Bone marrow (tissue), 2 donors: ENCODE measurements around the gene CLCN3.
"Not testable (repeated sequence)": the region's sequence is repeated elsewhere in the genome, so short reads cannot be mapped to it uniquely, and the experiment has no call there.

Experiments
- DNase-seq, 2 donors: peaks; one replicate each; lab custom pipeline; 2025; lab: John Stamatoyannopoulos, UW

Gene CLCN3

DNA sequence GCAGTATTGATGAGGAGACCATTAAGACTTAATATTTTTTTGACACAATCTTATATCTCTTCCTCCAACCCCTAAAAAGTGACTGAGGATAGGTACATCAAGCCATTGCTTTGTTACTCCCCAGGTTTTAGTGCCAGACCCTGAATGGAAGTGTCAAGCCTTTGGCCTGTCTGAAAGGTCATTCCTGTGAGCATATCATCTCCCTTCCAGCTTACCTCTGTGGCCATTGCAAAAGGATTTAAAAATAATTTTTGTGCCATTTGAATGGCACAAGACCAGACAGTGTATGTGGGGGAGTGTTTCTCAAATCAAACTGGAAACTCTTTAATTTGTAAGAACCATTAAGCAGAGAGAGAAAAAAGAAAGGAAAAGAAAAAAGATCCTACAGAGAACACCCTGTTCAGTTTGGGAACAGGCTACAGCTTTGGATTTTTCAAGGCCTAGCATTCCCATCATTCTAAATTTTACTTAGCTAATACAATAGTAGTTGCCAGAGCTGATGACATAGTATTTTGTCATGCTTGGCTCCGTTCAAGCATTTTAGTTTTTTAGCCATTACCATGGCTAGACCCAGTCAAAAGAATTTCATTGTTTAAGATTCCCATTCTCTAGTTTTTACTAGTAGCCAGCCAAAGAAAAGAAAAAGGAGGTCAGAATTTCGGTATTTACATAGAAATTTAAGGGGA lies 87.7 kb downstream of the CLCN3 start:
- no peak for DNase-seq

DNA sequence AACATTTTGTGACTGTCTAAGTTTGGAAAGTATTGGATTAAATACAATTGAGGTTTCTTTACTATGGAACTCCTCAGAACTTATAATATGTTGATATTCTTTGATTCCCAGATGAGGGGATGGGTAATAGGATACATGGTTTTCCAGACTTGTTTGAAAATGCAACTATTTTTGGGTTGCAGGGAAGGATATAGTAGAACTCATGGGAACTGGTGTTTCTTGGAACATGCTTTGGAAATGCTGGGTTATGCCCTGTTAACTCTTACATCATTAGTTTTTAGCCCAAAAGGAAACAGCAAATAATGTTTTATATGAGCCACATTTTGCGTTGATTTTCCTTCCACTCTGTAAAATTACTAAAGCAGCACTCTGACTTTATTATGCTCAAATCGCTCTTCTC lies 95.4 kb downstream of the CLCN3 start:
- DNase-seq = no peak

DNA sequence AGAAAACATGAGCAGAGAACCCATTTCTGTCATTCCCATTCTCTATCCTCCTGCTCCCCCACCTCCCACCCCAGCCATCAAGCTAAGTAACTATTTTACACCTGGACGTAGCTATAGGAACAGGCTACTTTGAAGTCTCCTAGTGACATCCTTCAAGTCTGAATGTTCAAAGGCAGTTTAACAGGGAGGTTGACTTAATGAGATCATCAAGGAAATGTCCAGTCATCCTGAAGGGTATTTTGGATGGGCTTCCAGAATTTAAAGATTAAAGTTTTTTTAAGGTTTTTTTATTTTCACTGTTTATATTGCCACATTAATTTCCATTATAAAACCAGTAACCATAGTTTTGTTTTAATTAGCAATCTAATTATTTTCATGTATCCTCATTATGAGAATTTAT lies 96.3 kb downstream of the CLCN3 start:
- DNase-seq = no peak

DNA sequence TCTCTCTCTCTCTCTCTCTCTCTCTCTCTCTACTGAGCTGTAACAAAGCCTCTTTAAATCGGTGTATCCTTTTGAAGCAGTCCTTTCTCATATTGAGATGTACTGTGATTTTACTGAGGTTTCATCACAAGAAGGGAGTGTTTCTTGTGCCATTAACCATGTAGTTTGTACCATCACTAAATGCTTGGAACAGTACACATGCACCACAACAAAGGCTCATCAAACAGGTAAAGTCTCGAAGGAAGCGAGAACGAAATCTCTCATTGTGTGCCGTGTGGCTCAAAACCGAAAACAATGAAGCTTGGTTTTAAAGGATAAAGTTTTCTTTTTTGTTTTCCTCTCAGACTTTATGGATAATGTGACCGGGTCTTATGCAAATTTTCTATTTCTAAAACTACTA lies 100.2 kb downstream of the CLCN3 start:
- DNase-seq = no peak

DNA sequence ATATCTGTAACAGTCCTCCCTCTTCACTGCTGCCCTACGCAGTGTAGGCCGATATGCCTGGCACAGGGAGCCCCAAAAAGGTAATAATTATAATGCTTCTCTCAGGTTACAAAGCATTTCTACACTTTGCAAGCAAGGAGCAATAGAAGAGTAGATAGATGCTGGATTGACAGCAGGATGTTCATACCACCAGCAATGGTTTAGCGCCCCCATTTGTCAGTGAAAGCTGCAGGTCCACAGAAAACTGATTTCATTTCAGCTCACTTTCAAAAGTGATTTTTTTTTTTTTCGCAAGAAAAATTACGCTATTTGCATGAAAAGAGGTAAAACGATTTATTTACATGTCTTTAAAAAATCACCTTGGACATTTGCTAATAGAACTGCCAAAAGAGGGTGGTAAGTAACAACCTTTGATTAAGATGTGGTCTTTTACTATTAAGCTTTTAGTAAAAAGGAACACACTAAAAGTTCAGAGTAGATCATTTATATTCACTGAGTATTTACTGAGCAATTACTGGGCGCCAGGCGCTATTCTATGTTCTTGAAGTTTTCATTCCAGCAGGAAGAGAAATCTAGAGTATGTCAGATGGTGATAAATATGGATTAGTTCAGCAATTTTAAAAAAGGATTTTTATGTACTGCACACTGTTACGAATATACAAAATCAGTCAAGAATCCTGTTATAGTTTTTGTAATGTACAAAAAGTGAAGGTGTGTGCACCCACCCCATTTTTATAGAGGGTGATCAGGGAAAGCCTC lies 103.0 kb downstream of the CLCN3 start:
- DNase-seq = no peak

DNA sequence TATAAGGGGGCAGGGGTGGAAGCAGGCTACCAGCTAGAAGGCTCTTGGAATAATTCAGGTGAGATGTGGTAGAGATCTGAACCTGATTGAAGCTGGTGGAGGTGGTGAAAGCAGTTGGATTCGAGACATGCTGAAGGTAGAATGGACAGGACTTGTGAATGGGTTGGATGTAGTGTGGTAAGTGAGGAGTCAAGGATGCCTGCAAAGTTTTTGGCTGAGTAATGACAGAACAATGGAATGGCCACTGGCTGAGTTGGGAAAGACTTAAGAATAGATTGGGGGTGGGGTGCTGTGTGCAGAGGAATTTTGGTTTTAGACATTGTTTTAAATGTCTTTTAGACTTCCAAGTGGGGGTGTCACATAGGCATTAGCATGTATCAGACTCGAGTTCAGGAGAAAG lies 103.9 kb downstream of the CLCN3 start:
- DNase-seq = no peak

DNA sequence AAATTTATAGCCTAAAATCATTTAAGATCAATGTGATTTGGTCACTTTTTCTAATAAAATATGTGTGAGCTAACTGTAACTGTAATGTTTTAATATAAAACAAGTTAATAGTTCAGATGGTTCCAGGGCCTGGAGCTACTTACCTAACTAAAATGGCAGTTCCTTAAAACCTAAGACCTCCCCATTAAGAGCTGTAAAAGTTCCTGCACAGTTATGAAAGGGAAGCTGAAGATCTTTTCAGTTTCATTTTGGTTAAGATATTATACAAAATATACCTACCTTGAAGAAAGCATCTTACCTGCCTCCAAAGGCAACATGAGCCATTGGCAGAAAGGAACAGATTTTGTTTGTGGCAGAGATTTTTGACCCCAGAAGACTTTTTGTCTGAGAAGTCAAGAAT lies 107.2 kb downstream of the CLCN3 start:
- DNase-seq = no peak

DNA sequence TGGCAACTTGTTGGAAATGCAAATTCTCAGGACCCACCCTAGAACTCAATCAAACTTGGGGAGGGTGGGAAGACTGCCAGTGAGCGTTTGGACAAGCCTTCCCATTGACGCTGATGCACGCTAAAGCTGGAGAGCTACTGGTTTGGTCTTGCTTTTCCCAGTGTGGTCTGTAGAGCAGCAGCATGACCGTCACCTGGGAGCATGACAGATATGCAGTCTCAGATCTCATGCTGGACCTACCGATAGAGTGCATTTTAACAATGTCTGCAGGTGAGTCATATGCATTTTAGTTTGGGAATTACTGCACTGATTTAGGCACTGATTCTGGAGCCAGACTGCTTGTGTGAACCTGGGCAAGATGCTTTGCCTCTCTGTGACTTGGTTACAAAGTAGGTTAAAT lies 110.2 kb downstream of the CLCN3 start:
- no peak for DNase-seq

DNA sequence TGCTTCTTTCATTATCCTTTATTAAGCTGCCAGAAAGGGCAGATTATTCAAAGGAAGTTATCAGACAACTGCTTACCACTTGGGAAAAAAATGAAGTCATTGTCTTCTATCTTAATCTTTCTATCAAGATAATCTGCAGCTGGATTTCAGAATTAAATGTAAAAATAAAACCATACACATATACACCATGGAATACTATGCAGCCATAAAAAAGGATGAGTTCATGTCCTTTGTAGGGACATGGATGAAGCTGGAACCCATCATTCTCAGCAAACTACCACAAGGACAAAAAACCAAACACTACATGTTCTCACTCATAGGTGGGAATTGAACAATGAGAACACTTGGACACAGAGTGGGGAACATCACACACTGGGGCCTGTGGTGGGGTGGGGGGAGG lies 118.2 kb downstream of the CLCN3 start:
- DNase-seq = not testable (repeated sequence)

DNA sequence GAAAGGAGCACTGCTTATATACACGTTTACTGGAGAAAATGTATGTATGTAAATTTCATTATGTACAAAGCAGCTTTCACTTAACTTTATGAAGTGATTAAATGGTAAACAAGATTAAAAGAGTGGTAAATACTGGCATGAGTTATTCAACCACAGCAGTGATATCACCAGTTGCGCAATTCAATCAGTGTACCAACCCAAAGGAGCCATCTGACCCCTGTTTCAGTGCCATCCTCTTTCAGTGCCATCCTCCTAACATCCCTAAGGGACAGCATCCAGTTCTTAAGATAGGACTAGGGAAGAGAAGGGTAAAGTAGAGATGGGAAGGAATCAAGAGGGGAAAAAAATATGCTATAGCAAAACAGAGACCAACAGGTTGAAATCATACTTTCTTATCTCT lies 121.2 kb downstream of the CLCN3 start:
- no peak for DNase-seq

DNA sequence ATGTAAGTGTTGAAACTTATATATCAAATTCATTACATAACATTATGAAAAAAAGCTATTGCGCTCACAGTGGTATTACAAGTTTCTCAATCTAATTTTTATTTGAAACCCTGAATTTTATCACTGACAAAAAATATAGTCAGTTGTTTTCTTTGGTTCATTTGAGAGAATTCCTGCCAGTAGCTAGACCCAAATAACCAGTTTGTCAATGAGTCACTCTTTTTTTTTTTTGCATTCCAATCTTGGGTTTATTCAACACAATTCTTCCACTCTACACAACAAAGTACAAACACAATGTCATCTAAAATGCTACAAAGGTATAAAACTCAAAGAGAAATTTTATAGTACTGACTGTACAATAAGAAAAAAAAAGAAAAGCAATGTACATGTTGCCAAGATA lies 124.2 kb downstream of the CLCN3 start:
- no peak for DNase-seq

DNA sequence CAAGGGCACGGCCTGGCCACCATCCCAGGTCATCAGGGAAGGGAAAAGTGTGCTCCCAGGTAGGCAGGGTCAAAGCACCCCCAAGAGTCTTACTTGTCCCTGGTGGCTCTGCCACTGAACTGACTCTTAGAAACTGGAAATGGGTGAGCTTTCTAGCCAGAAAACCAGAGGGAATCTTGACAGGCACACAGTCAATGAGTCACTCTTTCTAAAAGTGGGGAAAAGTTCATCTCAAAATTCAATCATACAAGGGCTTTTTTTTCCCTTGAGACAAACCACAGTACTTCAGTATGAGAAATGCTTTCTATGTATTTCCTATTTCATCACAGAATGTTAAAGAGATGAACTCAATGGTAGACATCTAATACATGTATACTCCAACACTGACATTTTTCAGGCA lies 124.9 kb downstream of the CLCN3 start:
- no peak for DNase-seq

DNA sequence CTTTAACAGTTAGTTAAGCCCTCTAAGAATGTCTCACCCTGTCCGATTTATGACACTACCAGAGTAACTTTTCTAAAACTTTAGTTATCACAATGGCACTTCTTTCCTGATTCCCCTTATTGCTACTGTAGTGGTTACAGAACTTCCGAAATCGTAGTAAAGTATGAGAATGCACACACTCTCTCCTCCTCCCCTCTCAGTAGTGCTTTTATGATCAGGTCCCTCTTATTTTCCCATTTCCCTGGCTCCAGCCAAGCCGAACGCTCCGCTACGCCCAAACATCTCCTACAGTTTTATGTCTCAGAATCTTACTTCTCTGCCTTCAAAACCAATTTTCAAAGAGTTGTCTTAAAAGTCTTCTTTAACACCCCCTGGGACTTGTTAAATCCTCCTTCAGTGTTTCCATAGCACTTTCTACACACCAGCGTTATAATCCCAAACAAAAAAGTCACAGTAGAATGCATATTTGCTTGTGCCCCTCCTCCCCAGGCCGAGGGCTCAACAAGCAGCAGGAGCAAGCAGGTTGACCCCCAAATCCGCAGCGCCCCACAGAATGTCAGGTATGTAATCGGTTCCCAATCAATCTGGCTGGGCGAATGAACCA lies 136.7 kb downstream of the CLCN3 start:
- no peak for DNase-seq

DNA sequence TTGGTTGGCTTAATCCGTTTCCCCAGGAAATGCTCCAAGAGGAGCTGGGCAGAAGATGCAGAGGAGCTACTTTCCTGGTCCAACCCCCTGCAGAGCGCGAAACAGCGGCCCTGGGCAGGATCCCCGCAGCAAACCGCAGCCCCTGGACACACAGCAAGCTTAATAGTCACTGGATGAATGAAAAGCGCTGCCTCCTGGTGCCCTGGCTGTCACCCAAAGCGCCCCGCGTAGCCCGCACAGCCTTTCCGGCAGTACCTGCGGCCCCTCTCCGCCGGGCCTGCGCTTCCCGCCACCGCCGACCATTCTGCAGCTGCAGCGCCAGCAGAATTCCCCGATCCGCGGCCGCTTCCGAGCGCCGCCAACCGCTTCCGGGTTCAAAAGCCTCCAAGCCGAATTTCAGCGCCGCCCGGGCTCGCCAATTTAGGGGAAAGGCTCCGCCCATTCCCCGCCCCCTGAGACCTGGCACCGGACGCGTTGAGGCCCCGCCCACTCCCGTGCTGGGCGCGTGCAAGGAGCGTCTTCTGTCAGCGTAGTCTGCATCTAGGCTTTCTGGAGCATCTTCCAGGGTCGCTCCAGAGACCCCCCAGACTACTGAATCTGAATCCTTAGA lies 137.3 kb downstream of the CLCN3 start, which contains the start of gene HPF1:
HPF1 (minus strand) TSS at position 370 of the 610 bp plus-strand sequence; CDS start at position 303, 67 bp downstream.
- DNase-seq = peak; percentile 65 to 69

DNA sequence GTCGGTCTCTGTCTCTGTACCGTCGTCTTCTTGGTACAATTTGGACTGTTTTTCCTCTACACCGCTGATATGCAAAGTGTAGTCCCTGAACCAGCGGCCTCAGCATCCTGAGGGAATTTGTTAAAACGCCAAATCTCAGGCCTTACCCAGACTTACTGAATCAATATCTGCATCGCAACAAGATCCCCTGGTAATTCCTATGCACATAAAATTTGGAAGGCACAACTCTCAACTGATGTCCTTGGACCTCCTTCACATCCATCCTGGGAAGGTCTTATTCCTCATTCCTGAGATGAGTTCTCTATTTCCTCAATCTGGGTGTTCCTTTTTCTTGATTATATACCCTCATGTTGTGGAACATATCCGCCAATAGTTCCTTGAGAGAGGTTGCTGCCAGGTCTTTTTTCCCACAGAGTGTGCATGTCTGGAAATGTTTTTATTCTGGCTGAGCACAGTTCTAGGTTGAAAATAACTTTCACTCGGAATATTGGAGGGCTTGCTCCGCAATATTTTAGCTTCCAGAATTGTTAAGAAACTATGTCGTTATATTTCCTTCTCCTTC lies 138.1 kb downstream of the CLCN3 start:
- DNase-seq = no peak

DNA sequence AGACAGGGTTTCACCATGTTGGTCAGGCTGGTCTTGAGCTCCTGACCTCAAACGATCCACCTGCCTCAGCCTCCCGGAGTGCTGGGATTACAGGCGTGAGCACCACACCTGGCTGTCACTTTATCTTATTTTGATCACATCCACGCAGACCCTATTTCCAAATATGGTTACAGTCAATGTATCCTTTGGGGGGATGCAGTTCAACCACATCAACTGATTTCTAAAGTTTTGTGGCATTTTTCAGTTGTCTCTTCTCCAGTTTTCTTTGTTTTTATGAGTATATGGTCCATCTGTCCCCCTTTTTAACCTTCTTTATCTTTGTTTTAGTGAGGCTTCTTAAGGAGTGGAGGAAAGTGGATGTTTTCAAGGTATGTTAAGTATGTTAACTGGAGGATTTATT lies 141.5 kb downstream of the CLCN3 start:
- DNase-seq = no peak

DNA sequence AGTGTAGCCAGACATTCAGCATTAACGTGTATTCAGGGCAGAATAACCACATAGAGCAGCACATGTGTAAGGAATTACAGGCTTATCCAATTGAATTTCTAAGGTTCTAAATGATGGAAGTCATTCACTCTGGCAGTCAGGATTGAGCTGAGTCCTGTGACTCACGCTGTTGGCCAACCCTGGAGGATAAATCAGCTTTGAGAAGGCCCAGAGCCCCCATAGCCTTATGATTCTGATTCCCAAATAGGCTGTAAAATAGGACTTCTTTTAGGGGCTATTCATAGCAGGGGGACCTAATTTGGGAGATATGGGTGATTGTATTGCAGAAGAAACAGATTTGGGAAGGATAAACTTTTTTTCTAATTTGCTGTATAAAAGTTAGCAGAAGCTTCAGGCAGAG lies 145.5 kb downstream of the CLCN3 start:
- DNase-seq = no peak

DNA sequence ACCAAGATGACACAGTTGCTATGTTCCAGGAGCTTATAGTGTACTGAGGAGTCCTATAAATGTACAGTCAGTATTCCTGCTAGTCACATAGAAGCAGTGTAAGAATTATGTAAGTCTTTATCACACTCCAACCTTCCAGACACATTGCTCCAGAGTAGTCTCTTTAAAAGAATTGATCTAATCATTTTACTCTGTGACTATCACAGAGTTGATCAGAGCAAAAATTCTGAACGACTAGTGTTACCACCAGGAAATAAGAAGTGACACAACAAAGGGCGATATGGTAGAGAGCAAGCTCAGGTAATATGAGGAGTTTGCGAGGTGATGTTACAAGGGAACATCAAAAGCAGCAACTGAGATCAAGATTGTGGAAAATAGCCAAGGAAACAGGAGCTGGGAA lies 146.4 kb downstream of the CLCN3 start:
- no peak for DNase-seq

DNA sequence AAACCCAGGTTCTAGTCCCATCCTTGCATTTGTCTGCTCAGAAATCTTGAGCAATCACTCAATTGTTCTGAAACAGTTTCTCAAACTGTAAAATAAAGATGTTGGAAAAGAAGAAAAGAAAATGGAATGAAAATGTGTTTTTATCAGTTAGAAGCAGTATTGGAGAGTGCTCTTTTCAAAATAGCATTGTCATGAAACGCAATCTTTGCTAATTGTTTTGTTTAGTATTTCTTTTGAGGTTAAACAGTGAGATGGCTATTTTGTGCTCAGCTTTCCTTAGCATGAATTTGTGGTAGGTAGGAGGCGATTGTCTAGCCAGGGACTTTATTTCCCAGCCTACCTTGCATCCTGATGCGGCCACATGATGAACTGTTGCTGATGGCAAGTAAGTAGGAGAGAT lies 148.0 kb downstream of the CLCN3 start:
- no peak for DNase-seq

DNA sequence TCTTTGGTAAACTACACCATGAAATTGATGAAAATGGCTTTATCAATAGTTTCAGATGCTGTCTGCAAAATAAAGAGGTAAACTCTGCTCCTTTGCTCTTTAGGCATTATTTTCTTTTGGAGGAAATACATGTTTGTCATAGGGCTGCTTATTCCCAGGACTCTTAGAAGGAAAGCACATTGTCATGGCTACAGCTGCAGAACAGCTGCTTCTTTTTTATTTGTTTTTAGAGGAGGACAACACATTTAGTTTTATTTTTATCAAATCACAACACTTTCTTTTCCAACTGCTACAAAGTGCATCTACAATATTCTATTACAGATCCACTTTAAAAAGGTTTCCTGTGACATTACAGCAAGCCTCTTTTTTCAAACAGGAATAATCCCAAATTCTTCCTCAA lies 150.0 kb downstream of the CLCN3 start:
- no peak for DNase-seq

DNA sequence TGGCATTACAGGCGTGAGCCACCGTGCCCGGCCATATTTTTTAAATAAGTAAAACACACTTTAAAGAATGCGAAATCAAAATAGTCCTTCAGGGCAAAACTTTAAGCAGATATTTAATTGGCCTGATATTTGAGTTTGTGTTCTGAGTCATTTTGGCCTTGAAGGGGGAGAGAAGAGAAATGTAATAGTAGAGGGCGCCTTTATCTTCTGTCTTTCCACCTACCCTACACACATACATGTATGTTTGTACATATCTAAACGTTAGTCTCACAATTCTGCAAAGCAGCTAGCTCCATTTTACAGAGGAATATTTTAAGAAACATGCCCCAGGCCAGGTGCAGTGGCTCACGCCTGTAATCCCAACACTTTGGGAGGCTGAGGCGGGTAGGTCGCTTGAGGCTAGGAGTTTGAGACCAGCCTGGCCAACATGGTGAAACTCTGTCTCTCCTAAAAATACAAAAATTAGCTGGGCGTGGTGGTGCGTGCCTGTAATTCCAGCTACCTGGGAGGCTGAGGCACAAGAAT lies 151.2 kb downstream of the CLCN3 start:
- DNase-seq = not testable (repeated sequence)
